Ishikawa (cell line): ENCODE results near the gene PRKAB2.

Experiments used
- CEBPB ChIP-seq: IDR thresholded peaks from 2 replicates; pipeline ENCODE4 v1.6.1; 2012
- CREB1 ChIP-seq: IDR thresholded peaks from 2 replicates; pipeline ENCODE4 v1.6.1; 2012; ENCODE audit warnings: low read depth
- EGR1 ChIP-seq: IDR thresholded peaks from 2 replicates; pipeline ENCODE4 v1.6.1; 2012
- EP300 ChIP-seq: IDR thresholded peaks from 2 replicates; pipeline ENCODE4 v1.6.1; 2012; ENCODE audit warnings: borderline replicate concordance
- FOXM1 ChIP-seq: IDR thresholded peaks from 2 replicates; pipeline ENCODE4 v1.6.1; 2012; ENCODE audit warnings: low read depth, borderline replicate concordance
- NFIC ChIP-seq: IDR thresholded peaks from 2 replicates; pipeline ENCODE4 v1.6.1; 2012
- RAD21 ChIP-seq: IDR thresholded peaks from 2 replicates; pipeline ENCODE4 v1.6.1; 2012; ENCODE audit warnings: low read depth
- TAF1 ChIP-seq: IDR thresholded peaks from 2 replicates; pipeline ENCODE4 v1.6.1; 2012; ENCODE audit warnings: low read depth, mild to moderate bottlenecking
- TCF12 ChIP-seq: IDR thresholded peaks from 2 replicates; pipeline ENCODE4 v1.6.1; 2012; ENCODE audit warnings: low read depth
- TEAD4 ChIP-seq: IDR thresholded peaks from 2 replicates; pipeline ENCODE4 v1.6.1; 2012
- YY1 ChIP-seq: IDR thresholded peaks from 2 replicates; pipeline ENCODE4 v1.6.1; 2012; ENCODE audit warnings: low read depth
- ZBTB7A ChIP-seq: IDR thresholded peaks from 2 replicates; pipeline ENCODE4 v1.6.1; 2012; ENCODE audit warnings: low read depth
- TF ChIP-seq, protein P1 (sequence below): IDR thresholded peaks from 2 replicates; pipeline ENCODE4 v1.6.1; 2012; ENCODE audit warnings: low read depth, mild to moderate bottlenecking
- TF ChIP-seq, protein P2 (sequence below): IDR thresholded peaks from 2 replicates; pipeline ENCODE4 v1.6.1; 2012
- TF ChIP-seq, protein P3 (sequence below): IDR thresholded peaks from 2 replicates; pipeline ENCODE4 v1.6.1; 2012

Gene PRKAB2

DNA sequence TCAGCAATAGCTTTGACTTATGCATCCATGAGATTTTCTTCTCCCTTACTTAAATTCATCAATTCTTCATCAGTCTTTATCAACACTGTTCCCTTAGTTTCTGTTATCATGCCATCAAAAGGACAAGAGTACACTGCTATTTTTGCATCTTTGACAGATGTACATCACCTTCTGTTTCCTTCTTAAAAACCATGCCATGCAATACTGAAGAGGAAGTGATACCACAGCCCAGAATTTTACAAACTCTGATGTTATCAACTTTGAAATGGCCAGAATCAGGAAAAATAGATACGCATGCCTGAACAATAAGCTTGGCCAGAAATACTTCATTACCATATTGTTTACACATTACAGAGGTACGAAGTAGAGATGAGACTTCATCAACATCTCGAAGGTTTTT, 31.8 kb upstream of the PRKAB2 start:
- TF ChIP-seq EP300 (no peak), EGR1 (no peak), CEBPB (no peak), YY1 (no peak), NFIC (no peak), TEAD4 (no peak), TCF12 (no peak), RAD21 (no peak)
- TF ChIP-seq, protein P1, sequence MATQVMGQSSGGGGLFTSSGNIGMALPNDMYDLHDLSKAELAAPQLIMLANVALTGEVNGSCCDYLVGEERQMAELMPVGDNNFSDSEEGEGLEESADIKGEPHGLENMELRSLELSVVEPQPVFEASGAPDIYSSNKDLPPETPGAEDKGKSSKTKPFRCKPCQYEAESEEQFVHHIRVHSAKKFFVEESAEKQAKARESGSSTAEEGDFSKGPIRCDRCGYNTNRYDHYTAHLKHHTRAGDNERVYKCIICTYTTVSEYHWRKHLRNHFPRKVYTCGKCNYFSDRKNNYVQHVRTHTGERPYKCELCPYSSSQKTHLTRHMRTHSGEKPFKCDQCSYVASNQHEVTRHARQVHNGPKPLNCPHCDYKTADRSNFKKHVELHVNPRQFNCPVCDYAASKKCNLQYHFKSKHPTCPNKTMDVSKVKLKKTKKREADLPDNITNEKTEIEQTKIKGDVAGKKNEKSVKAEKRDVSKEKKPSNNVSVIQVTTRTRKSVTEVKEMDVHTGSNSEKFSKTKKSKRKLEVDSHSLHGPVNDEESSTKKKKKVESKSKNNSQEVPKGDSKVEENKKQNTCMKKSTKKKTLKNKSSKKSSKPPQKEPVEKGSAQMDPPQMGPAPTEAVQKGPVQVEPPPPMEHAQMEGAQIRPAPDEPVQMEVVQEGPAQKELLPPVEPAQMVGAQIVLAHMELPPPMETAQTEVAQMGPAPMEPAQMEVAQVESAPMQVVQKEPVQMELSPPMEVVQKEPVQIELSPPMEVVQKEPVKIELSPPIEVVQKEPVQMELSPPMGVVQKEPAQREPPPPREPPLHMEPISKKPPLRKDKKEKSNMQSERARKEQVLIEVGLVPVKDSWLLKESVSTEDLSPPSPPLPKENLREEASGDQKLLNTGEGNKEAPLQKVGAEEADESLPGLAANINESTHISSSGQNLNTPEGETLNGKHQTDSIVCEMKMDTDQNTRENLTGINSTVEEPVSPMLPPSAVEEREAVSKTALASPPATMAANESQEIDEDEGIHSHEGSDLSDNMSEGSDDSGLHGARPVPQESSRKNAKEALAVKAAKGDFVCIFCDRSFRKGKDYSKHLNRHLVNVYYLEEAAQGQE: no peak

DNA sequence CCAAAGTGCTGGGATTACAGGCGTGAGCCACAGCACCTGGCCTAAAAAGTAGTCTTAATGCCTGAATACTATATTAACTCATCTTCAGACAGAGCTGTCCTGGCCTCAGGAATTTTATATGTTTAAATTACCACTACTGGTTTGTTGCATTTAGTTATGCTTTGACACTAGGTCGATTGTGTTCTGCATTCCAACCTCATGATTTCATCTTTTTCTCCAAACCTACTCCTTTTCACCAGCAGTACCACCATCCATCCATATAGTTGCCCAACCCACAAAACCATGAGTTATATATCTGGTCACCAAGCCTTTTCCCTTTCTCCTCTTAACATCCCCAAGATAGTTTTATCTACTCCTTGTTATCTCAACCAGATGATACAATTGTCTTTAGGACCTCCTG, 30.3 kb upstream of the PRKAB2 start:
- TF ChIP-seq, protein P2, sequence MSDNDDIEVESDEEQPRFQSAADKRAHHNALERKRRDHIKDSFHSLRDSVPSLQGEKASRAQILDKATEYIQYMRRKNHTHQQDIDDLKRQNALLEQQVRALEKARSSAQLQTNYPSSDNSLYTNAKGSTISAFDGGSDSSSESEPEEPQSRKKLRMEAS: no peak
- TF ChIP-seq, protein P1: no peak
- no peak for TF ChIP-seq YY1
- TF ChIP-seq EGR1: no peak
- no peak for TF ChIP-seq TCF12
- TF ChIP-seq ZBTB7A: no peak
- no peak for TF ChIP-seq CEBPB
- no peak for TF ChIP-seq EP300
- no peak for TF ChIP-seq NFIC
- TF ChIP-seq FOXM1: no peak
- no peak for TF ChIP-seq CREB1
- no peak for TF ChIP-seq RAD21
- TF ChIP-seq TEAD4: no peak
- TF ChIP-seq, protein P3, sequence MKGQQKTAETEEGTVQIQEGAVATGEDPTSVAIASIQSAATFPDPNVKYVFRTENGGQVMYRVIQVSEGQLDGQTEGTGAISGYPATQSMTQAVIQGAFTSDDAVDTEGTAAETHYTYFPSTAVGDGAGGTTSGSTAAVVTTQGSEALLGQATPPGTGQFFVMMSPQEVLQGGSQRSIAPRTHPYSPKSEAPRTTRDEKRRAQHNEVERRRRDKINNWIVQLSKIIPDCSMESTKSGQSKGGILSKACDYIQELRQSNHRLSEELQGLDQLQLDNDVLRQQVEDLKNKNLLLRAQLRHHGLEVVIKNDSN: no peak

DNA sequence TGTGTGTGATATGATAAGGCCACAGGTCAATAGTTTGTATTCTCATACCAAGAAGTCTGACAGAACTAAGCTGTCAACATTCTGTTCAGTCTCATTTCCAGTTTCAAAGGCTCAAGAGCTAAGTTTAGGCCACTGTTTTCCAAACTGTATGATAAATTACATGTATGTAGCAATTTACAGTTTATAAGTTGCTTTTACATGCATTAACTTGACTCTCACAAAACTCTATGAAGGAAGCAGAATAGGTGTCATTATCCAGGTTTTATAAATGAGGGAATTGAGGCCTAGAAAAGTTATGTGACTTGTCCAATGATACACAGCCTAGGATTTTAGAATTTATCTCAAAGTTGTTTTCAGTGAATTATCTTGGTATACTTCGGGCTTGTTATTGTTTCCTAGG, 29.5 kb upstream of the PRKAB2 start:
- TF ChIP-seq EGR1 (no peak), NFIC (no peak), EP300 (no peak), CEBPB (no peak), CREB1 (no peak), TAF1 (no peak), TCF12 (no peak), FOXM1 (no peak), YY1 (no peak), TEAD4 (no peak), ZBTB7A (no peak), RAD21 (no peak)
- TF ChIP-seq, protein P3: no peak
- TF ChIP-seq, protein P2: no peak
- TF ChIP-seq, protein P1: no peak

DNA sequence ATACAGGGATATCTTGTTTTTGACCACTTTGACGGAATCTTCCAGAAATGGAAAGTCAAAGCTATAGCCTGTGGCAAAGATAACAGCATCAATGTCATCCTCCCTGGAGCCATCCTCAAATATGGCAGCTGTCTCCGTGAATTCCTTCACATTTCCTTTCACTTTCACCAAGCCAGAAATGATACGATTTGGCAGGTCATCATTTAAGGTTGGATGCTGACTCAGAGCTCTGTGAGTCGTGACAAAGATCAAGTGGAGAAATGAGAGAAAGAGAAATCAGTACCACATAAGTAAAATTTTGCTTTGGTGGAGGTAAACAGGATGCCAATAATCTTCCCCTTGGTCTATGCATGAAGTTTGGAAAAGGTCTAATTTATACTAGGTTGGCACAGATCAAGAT, 29.0 kb upstream of the PRKAB2 start:
- TF ChIP-seq NFIC (no peak), RAD21 (no peak), FOXM1 (no peak), EGR1 (no peak)
- TF ChIP-seq, protein P1: no peak
- TF ChIP-seq, protein P3: no peak
